Measurements from ENCODE around the gene GK2.

- no peak for TF ChIP-seq CTCF (conservative IDR thresholded peaks at IDR 0.05)
- TF ChIP-seq EZH2 (IDR thresholded peaks at IDR 0.05; ENCODE audit: low read depth), result no peak
Measured at GRCh38 chr4:79399076-79399475, 9.0 kb downstream of the GK2 start.

Data from PC-9 (cell line).